K562 (cell line): ENCODE measurements around the gene MSL2. TPM values are rescaled to one million over a fixed set of nuclear protein-coding genes. Genes with fewer than 3 reads are reported as not detected.

Experiments
- ATAC-seq: fragments of 200-7000 bp; cut with Tn5 transposase; 3 replicates; pipeline ENCODE4 v1.9.1; 2020; ENCODE audit warnings: moderate library complexity
- BruUV-seq: library from RNA; stranded (reverse); fragments of 400-500 nt; replicated peaks from 2 replicates; lab custom pipeline; 2021; lab: Mats Ljungman, UMichigan
- CTCF ChIA-PET: fragments of 300-600 bp; formaldehyde crosslinking; extraction: SDS; loops from one replicate; lab custom pipeline; 2021; ENCODE audit warnings: low intra/inter-chr PET ratio; lab: Yijun Ruan, JAX
- POLR2A ChIA-PET: fragments of 300-600, 350-650 bp; sonication (Branson Sonifier 250); formaldehyde crosslinking; extraction: SDS; loops from one replicate; lab custom pipeline; 2021; ENCODE audit warnings: antibody characterized with exemption, inconsistent platforms; lab: Yijun Ruan, JAX
- DNase-seq, 4 experiments: peaks; one replicate each; pipeline versions ENCODE4 v3.0.0 to v3.0.0-alpha.2; 2011 to 2018; ENCODE audit warnings: low spot score in 3 of 4, mixed read lengths in 3 of 4; ENCODE audit errors: extremely low read depth in 1 of 4
- FAIRE-seq: peaks from 2 replicates; lab custom pipeline; 2011; peaks lifted over from hg19 to GRCh38; lab: Jason Lieb, UNC
- H2AFZ ChIP-seq: 2 replicates; pipeline ENCODE4 v1.6.0; 2011; ENCODE audit warnings: low read depth, low read length, control low read depth, inconsistent platforms
- H3K27ac ChIP-seq: fragments of 200-600 bp; 3 replicates; pipeline ENCODE4 v1.8.0; 2011; ENCODE audit warnings: low read depth, mild to moderate bottlenecking, control low read depth, inconsistent platforms, low read length, moderate library complexity, mixed read lengths; ENCODE audit errors: extremely low read depth
- H3K27me3 ChIP-seq, 2 experiments: fragments of 300-600 bp in 1 of 2; 2 replicates in 1 of 2; 3 replicates in 1 of 2; pipeline versions ENCODE4 v1.6.0 to v1.8.0; 2011; ENCODE audit warnings: inconsistent platforms in 2 of 2, low read length in 2 of 2, mild to moderate bottlenecking in 1 of 2, mixed read lengths in 1 of 2, moderate library complexity in 1 of 2; ENCODE audit not compliant: control insufficient read depth in 2 of 2, insufficient read depth in 2 of 2
- H3K36me3 ChIP-seq: fragments of 300-600 bp; 3 replicates; pipeline ENCODE4 v1.8.0; 2011; ENCODE audit warnings: mild to moderate bottlenecking, low read length, inconsistent platforms; ENCODE audit not compliant: control insufficient read depth, insufficient read depth
- H3K4me1 ChIP-seq, 2 experiments: fragments of 200-600 bp in 1 of 2; replicated peaks in 1 of 2; 2 replicates in 1 of 2; 3 replicates in 1 of 2; pipeline versions ENCODE4 v1.5.1 to v1.8.0; 2011; ENCODE audit warnings: inconsistent platforms in 2 of 2, low read length in 2 of 2, mild to moderate bottlenecking in 1 of 2, mixed read lengths in 1 of 2, moderate library complexity in 1 of 2; ENCODE audit not compliant: control insufficient read depth in 2 of 2, insufficient read depth in 2 of 2
- H3K4me2 ChIP-seq: 2 replicates; pipeline ENCODE4 v1.6.1; 2011; ENCODE audit warnings: low read length, control low read depth, inconsistent platforms, mixed read lengths; ENCODE audit not compliant: insufficient read depth
- H3K4me3 ChIP-seq: fragments of 200-600 bp; sonication (generic), shearing (Covaris generic); 2 replicates; pipeline ENCODE4 v1.5.1; 2016; ENCODE audit warnings: control low read depth, inconsistent platforms
- H3K79me2 ChIP-seq: fragments of 200-600 bp; 3 replicates; pipeline ENCODE4 v1.8.0; 2011; ENCODE audit warnings: low read length, inconsistent platforms; ENCODE audit not compliant: control insufficient read depth, insufficient read depth
- H3K9ac ChIP-seq, 2 experiments: 2 replicates each; pipeline versions ENCODE4 v1.6.0 to v1.6.1; 2011; ENCODE audit warnings: low read depth in 2 of 2, low read length in 2 of 2, control low read depth in 1 of 2, inconsistent platforms in 1 of 2, mild to moderate bottlenecking in 1 of 2, mixed read lengths in 1 of 2; ENCODE audit not compliant: insufficient read depth in 1 of 2
- H3K9me1 ChIP-seq: one replicate; pipeline ENCODE4 v1.6.0; 2011; ENCODE audit warnings: inconsistent platforms, mild to moderate bottlenecking, low read length, moderate library complexity; ENCODE audit not compliant: control insufficient read depth, insufficient read depth
- H3K9me3 ChIP-seq: replicated peaks from 2 replicates; pipeline ENCODE4 v1.5.1; 2011; ENCODE audit warnings: low read depth, low read length, inconsistent platforms; ENCODE audit not compliant: control insufficient read depth, insufficient read depth
- H4K20me1 ChIP-seq: replicated peaks from 2 replicates; pipeline ENCODE4 v1.6.1; 2011; ENCODE audit warnings: low read length, inconsistent platforms, mixed read lengths; ENCODE audit not compliant: control insufficient read depth, insufficient read depth
- BRD4 ChIP-seq: fragments of 200-600 bp; sonication (generic); IDR thresholded peaks from 2 replicates; pipeline ENCODE4 v1.6.1; 2017; ENCODE audit warnings: inconsistent platforms
- DACH1 ChIP-seq: fragments of 450-650 bp; IDR thresholded peaks from 2 replicates; pipeline ENCODE4 v1.6.1; 2018; ENCODE audit not compliant: partially characterized antibody
- HNRNPK ChIP-seq: fragments of 200-400 bp; formaldehyde crosslinking; IDR thresholded peaks from one replicate; pipeline ENCODE4 v1.6.1; 2018; ENCODE audit warnings: mild to moderate bottlenecking, low read depth, low read length; ENCODE audit not compliant: poor library complexity, severe bottlenecking
- HNRNPUL1 ChIP-seq: fragments of 200-400 bp; formaldehyde crosslinking; IDR thresholded peaks from 2 replicates; pipeline ENCODE4 v1.6.1; 2017; ENCODE audit warnings: low read length
- MAFG ChIP-seq: fragments of 450-650 bp; conservative IDR thresholded peaks from 2 replicates; pipeline ENCODE4 v1.6.1; 2016; ENCODE audit warnings: missing genetic modification characterization, missing compliant biosample characterization
- POLR3A ChIP-seq: IDR thresholded peaks from 2 replicates; pipeline ENCODE4 v1.6.1; 2011; ENCODE audit warnings: borderline replicate concordance, mild to moderate bottlenecking, moderate library complexity; ENCODE audit not compliant: insufficient read length, insufficient read depth; ENCODE audit errors: extremely low read depth
- SPI1 ChIP-seq: IDR thresholded peaks from 2 replicates; pipeline ENCODE4 v1.6.1; 2011; ENCODE audit warnings: low read depth, low read length, control low read depth, borderline replicate concordance
- YY1 ChIP-seq, 3 experiments: IDR thresholded peaks; 2 replicates each; pipeline ENCODE4 v1.6.1; 2011; ENCODE audit warnings: low read length in 2 of 3, mild to moderate bottlenecking in 2 of 3, moderate library complexity in 2 of 3, borderline replicate concordance in 1 of 3, control low read depth in 1 of 3, low read depth in 1 of 3; ENCODE audit not compliant: insufficient read depth in 3 of 3, insufficient replicate concordance in 2 of 3, control insufficient read depth in 1 of 3, insufficient read length in 1 of 3; ENCODE audit errors: extremely low read depth in 1 of 3
- ZBTB8A ChIP-seq: fragments of 450-650 bp; IDR thresholded peaks from 2 replicates; pipeline ENCODE4 v1.6.1; 2018; ENCODE audit warnings: mild to moderate bottlenecking, moderate library complexity; ENCODE audit not compliant: partially characterized antibody
- ZNF316 ChIP-seq: fragments of 450-650 bp; IDR thresholded peaks from 2 replicates; pipeline ENCODE4 v1.6.1; 2016
- WGBS: fragments of 100-300 bp; shearing (Covaris generic); methylation state at CpG from one replicate; pipeline ENCODE4 v1.1.6; 2016; ENCODE audit warnings: low coverage, mixed read lengths; ENCODE audit not compliant: insufficient coverage; ENCODE audit errors: missing lambda C conversion rate; 5-methylcytosine and 5-hydroxymethylcytosine counted together
- in situ Hi-C: fragments of 300-500 bp; cut with MboI; formaldehyde crosslinking; loops from 4 replicates; pipeline ENCODE4 v1.15.0; 2018; ENCODE audit warnings: inconsistent platforms, mixed read lengths
- intact Hi-C: fragments of 100-400 bp; cut with micrococcal nuclease; formaldehyde crosslinking; loops from 2 replicates; pipeline ENCODE4 v1.14.2; 2022
- polyA plus RNA-seq, 8 experiments: library from polyadenylated mRNA; depleted of rRNA in 4 of 8; stranded (reverse) in 5 of 8; unstranded in 3 of 8; fragments of >200 nt; fragmentation: Nextera tagmentation in 2 of 8; fragmentation: Illumina TruSeq in 1 of 8; extraction: Ambion mirVana in 2 of 8; extraction: Trizol in 1 of 8; gene quantifications; 2 replicates each; pipeline versions ENCODE4 v1.2.1 to v1.2.3, GENCODE V29; 2011 to 2014; ENCODE audit warnings: inconsistent platforms in 1 of 8, missing spikeins in 1 of 8
- total RNA-seq, 7 experiments: library from RNA; depleted of rRNA in 6 of 7; stranded (reverse); fragments of >200 nt in 6 of 7; fragmentation: Illumina TruSeq in 2 of 7; extraction: Trizol in 2 of 7; gene quantifications; 2 replicates each; pipeline versions ENCODE4 v1.2.1 to v1.2.3, GENCODE V29; 2011 to 2021; ENCODE audit warnings: low replicate concordance in 1 of 7

Gene MSL2
- total and polyA plus RNA-seq, 9 of the 15 experiments (the other 6 are each of a cell fraction or from before 2014, with no cell fraction given), result 1.9 to 19.9 (median 9.1) TPM

DNA sequence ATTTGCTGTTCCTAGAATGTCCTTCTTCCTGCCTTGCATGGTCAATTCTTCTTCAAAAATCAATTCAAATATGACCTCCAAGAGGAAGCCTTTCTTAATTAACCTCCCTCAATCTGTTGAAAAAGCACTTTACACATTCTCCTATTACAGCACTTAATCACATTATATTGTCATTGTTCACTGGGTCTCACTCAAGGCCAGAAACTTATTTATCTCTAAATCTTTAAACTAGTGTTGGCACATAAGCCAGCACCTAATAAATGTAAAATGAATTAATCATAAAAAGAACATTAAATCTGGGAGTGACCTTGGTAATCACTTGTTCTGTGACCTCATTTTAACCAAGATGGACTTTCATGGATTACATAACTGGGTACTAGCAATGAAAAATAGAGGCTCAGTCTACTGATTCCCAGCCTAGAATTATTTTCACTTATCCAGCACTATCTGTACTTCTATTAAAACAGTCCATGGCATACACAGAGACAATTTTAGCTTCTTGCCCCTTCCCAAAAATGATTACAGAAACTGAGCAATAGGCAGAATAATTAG is 22.1 kb downstream of the MSL2 start:
- Histone ChIP-seq H3K4me3 (no peak overlapping the region), H3K4me1 (peaks cover 0 to 18% of the 10 kb centered on the region in 2 experiments; a peak in 4 of 5 replicates)
- POLR2A ChIA-PET, result no interaction called here

DNA sequence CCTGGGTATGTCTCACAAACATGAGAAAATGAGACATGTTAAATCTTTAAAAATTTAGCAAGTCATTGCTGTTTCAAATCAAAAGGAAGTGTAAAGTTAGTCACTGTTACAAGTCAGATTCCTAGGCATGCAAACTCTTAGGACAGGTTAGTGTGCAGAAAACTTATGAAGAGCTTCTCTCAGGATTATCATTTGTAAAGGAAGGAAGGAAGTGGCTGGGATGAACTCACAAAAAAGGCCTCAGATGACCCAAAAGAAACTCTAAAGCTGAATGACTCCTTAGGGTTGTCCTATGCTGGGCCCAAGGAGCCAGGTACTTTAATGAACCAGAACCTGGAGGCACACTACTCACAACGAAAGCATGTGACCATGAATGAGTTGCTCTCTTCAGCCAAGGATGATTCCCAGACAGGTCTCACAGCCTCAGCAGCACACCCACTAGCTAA is 25.0 kb downstream of the MSL2 start:
- no peak for DNase-seq
- Histone ChIP-seq H3K79me2 (peaks cover 97% of the 10 kb centered on the region), H3K4me1 (peaks cover 0 to 23% of the 10 kb centered on the region in 2 experiments; a peak in 4 of 5 replicates), H3K9me3 (no peaks in the 10 kb centered on the region), H3K27ac (peak overlapping the region; percentile 47; the same call in 2 of the 3 replicates), H3K4me2 (no peak overlapping the region), H3K27me3 (no peaks in the 10 kb centered on the region), H3K9me1 (no peaks in the 10 kb centered on the region), H3K9ac (no peak overlapping the region), H3K36me3 (no peaks in the 10 kb centered on the region), H4K20me1 (peaks cover 26% of the 10 kb centered on the region), H3K4me3 (no peak overlapping the region), H2AFZ (no peak overlapping the region)
- intact Hi-C loops, result no loop called here
- no TSS peak for BruUV-seq
- FAIRE-seq, result no peak
- in situ Hi-C loops, result no loop called here
- ChIA-PET POLR2A (interaction anchor here (0.6 to 0.9 kb wide), 3 partner anchors 9 to 581 kb away, joined by 3 read pairs; partner anchors contain the start of gene STAG1), CTCF (no interaction called here)
- peak; percentile 66 for ATAC-seq
- WGBS, result 55% methylated on average over 1 of the region's 1 CpG
- TF ChIP-seq SPI1 (0 out of 2 replicates have a peak, but pooled peaks have one; percentile 1), ZNF316 (peak; percentile 48), HNRNPUL1 (no peak), ZBTB8A (no peak), DACH1 (no peak), MAFG (tag) (peak; percentile 57)

More for the DNA sequence above, 22.1 kb downstream of the MSL2 start:
- no peak overlapping the region for H3K27ac ChIP-seq
- intact Hi-C loops, result no loop called here
- CTCF ChIA-PET, result no interaction called here
- H3K9me3 ChIP-seq, result no peaks in the 10 kb centered on the region
- no peaks in the 10 kb centered on the region for H3K36me3 ChIP-seq
- H3K27me3 ChIP-seq, result no peaks in the 10 kb centered on the region
- in situ Hi-C loops, result no loop called here
- peak; percentile 15 for FAIRE-seq
- no peak for ATAC-seq
- peaks cover 97% of the 10 kb centered on the region for H3K79me2 ChIP-seq
- no peak overlapping the region; a peak in 1 of 4 replicates for H3K9ac ChIP-seq
- H3K4me2 ChIP-seq, result no peak overlapping the region
- H2AFZ ChIP-seq, result no peak overlapping the region
- no peaks in the 10 kb centered on the region for H3K9me1 ChIP-seq
- BruUV-seq, result no TSS peak
- no peak for DNase-seq
- peaks cover 21% of the 10 kb centered on the region; the same call in 1 of the 2 replicates for H4K20me1 ChIP-seq
- TF ChIP-seq BRD4 (no peak), POLR3A (no peak), HNRNPK (no peak), YY1 (IDR thresholded peaks at IDR 0.05; ENCODE audit: borderline replicate concordance in 1 of 3, control insufficient read depth in 1 of 3, extremely low read depth in 1 of 3, insufficient read depth in 3 of 3, insufficient read length in 1 of 3, insufficient replicate concordance in 2 of 3, low read depth in 1 of 3, low read length in 2 of 3) (no peak)
